NCI-H446 (cell line): ENCODE data around the gene LAMA5.

Experiments used
- DNase-seq, 2 experiments: peaks; one replicate each; lab custom pipeline; 2025; lab: John Stamatoyannopoulos, UW

LAMA5 gene

DNA sequence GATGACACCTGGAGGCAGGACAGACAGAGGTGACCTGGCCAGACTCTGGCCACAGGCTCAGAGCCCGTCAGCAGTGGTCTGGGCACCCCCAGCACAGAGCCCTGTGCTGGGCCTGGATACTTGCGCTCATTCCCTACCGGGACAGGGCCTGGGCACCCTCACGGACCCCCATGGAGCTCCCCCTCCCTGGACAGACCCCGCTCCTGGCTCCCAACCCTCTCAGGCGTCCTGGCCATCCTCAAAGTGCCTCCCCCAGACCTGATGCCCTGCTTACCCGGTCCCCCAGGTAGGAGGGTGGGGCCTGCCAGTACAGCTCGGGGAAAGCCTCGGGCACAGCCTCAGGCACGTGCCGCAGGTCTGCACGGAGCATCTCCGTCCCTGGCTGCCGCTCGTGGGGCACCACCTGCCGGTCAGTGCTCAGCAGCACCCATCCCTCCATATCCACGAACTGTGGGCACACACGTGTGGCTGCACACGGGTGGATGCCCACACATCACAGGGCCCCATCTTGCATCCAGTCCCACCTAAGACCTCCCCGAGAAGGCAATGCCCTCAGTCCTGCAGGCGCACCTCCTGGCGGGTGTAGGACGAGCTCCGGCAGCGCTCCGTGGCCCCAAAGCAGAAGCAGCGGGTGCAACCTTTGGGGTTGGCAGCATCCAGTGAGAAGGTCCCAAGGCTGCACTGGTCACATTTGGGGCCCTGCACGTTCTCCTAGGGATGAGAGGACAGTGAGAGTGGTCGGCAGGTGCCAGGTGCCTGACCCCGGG lies 40.0 kb downstream of the LAMA5 start:
- no peak for DNase-seq

GRCh38 chr20:62326559-62326958 lies 40.6 kb downstream of the LAMA5 start:
- DNase-seq: no peak

- no peak for DNase-seq
Measured at GRCh38 chr20:62325172-62325905, 41.8 kb downstream of the LAMA5 start.

DNA sequence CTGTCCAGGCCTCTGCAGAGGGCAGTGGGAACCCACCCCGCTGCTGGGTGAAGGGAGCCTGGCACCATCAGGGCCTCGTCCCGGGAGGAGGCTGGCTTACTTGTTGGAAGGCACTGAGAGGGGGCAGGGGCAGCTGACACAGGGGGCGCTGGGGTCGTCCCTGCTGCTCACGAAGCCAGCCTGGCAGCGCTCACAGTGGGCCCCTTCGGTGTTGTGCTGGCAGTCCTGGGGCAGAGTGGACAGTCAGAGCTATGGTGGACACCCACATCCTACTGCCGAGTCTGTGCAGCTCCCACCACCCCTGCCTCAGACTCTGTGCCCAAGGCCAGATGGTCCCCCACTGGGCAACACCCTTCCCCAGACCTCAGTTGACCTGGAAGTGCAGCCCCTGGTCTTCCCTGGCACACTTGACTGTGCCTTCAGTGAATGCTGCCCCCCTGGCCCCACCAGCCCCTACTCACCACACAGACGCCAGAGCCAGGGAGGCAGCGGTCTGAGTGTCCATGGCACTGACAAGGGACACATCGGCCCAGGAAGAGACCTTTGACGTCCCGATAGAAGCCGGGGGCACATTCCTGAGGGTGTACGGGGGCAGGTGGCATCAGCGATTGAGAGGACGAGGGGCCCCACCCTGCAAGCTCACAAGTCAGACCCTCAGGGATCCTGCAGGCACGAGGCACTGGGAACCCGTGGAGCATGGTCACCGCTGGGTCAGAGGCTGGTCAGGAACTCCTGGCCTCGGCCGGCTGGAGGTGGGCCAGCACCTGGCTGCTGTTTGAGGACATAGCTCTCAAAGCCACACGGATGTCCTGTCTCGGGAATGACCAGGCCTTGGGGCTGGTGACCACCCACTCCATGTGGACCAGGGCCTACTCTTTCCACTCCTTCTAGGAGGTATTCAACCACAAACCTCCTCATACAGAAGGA lies 42.9 kb downstream of the LAMA5 start:
- no peak for DNase-seq

- no peak for DNase-seq
Measured at GRCh38 chr20:62323146-62323979, 43.7 kb downstream of the LAMA5 start.

GRCh38 chr20:62322492-62323041 lies 44.5 kb downstream of the LAMA5 start:
- no peak for DNase-seq

GRCh38 chr20:62321975-62322374 lies 45.1 kb downstream of the LAMA5 start:
- DNase-seq: no peak

DNA sequence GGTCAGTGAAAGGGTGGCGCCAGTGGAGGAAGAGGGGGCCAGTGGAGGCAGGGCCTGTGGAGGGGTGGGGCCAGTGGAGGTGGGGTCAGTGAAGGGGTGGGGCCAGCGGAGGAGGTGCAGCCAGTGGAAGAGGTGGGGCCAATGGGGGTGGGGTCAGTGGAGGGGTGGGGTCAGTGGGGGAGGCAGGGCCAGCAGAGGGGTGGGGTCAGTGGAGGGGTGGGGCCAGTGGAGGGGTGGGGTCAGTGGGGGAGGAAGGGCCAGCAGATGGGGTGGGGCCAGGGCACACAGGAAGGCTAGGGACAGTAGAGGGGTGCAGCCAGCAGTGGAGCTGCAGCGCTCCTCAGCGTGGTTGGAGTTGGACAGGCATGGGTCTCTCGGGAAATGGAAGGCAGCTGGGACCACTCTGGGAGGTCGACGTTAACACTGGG lies 45.6 kb downstream of the LAMA5 start:
- no peak for DNase-seq

- no peak for DNase-seq
Measured at GRCh38 chr20:62320581-62321354, 46.3 kb downstream of the LAMA5 start.

DNA sequence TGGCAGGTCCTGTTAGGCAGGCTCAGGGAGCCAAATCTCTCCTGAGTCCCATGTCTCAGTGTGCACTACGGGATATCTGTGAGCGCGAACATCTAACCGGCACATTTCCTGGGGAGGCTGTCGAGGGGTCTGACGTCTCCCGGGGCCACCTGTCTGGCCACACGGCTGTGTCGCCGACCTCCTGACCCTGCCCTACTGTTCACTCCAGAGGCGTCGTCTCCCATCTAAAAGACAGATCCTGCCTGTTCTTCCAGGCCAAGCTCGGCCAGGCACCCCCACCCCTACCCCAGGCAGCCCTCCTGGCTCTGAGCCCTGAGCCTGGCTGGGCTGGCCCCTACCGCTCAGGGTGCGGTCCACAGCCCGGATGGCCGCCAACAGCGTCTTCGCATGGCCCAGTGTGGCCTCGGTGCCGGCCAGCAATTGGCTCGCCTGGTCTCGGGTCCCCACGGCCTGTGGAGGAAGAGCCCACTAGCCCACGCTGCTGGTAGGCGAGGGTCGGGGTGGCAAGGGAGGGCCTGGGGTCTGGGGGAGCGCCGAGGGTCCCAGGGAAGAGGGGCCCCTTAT lies 47.7 kb downstream of the LAMA5 start:
- no peak for DNase-seq

DNA sequence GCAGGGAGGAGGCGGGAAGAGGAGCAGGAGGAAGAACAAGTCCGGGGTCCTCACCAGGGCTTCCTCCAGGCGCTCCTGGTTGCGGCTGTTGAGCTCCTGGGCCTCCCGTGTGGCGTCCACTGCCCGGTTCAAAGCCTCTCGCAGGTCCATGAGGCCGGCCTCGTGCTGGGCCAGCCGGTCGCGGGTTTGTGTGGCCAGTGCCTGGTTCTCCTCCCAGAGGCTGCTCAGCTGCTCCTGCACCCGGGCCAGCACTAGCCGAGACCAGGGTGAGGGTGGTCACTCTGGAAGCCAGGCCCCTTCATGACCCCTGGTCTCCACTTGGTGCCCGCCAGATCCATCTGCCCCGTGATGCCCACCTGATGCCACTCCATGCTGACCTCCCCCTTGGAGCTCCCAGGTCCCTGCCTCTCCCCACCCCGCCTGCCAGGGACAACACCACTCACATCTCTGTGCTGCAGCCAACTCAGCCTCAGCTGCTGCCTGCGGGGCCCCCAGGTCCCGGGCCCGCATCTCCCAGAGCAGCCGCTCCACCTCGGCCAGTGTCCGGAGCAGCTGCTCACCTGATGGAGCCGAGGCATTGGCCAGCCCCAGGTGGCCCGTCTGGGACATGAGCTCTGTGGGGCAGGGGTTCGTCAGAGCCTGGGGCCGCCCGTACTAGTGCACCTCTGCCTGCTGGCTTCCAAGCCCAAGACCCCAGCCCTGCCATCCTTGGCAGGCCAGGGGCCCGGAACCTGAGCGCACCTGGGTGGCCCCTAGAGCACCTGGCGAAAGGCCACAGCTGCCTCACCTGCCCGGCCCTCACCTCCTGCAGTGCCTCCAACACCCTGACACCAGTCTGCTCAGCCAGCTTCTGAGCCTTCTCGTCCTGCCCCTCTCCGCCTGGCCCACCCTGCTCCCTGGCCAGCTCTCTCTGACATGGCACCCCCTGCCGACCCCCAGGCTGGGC lies 48.4 kb downstream of the LAMA5 start:
- DNase-seq: no peak

- no peak for DNase-seq
Measured at GRCh38 chr20:62317167-62317655, 49.9 kb downstream of the LAMA5 start.

DNA sequence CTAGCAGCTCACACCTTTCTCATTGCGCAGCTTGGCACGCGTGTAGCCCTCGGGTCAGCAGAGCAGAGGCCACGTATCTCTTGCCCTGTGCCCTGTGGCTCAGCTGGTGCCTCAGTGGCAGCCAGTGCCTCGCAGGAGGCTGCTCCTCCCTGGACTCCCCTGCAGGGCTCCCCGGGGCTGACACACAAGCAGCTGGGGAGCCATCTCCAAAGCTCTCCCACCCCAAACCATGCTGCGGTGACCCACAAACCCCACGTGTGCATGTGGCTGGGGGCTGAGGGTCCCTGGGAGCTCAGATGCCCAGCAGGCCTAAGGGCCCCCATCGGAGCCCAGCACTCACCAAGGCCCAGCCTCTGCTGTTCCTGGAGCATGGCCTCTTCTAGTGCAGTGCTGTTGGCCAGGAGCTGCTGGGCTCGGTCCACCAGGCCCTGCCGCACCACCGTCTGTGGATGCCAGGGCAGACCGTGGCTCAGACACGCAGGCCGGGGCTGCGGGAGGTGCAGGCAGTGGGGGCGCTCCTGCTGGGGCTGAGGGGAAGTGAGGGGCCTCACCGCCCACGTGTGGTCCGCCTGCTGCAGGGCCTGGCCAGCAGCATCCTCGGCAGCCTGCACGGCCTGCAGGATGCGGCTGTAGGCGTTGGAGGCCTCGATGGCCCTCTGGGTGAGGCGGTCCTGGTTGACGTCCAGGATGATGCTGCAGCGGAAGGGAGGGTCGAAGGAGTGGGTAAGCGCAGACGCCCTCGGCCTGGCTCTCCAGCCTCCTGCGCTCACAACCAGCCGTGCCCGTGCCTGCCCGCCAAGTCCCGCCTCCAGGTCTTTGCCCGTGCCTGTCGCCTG lies 50.6 kb downstream of the LAMA5 start:
- no peak for DNase-seq

DNA sequence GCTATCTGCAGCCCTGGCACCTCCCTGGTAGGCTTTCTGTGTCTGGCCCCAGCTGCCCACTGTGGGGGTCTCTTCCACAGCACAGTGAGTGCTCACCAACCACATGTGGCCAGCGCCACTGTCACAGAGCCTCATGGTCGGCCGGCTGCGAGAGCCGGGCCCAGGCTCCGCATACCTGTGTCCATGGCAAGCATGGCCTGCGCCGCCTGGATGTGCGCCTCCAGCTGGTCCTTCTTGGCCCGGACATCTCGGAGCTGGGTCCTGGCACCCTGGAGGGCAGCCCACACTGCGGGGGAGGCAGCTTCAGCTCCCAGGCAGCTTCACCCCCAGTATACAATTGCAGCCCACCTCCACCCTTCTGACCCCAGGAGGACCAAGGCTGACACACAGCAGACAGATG lies 51.3 kb downstream of the LAMA5 start:
- DNase-seq: no peak

- DNase-seq: no peak
Measured at GRCh38 chr20:62314711-62315302, 52.3 kb downstream of the LAMA5 start.

DNA sequence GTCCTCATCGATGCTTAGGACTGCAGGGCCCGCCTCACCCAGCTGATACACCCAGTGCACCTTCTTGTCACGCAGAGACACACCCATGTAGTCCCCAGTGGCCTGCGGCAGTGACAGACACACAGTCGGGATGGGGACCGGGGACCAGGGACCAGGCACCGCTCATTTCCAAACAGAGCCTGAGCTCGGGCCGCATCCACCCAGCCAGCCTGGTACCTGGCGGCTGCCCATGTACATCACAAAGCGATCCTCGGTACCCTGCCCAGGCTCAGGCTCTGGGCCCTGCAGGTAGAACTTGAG lies 52.8 kb downstream of the LAMA5 start:
- no peak for DNase-seq

DNA sequence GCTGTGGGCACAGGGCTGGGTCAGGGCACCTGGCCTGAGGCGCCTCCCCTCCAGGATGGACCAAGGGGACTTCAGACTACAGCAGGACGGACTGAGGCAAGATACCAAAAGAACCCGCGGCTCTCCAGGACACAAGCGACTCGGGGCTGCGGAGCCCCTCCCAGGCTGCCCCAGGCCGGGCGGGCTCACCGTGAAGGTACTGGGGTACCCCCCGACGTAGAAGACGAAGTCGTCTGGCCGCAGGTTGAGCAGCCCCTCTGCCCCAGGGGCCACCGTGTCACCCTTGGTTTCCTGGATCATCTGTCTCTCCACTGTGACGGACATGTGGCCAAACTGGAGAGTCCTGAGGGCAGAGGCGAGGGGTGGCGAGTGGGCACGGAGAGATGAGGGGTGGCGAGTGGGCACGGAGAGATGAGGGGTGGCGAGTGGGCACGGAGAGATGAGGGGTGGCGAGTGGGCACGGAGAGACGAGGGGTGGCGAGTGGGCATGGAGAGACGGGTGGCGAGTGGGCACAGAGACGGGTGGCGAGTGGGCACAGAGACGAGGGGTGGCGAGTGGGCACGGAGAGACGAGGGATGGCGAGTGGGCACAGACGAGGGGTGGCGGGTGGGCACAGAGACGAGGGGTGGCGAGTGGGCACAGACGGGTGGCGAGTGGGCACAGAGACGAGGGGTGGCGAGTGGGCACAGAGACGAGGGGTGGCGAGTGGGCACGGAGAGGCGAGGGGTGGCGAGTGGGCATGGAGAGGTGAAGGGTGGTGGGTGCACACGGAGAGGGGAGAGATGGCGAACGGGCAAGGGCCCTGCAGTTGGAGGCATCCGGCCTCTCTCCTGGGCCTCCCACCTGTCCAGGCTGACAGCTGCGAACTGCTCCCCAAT lies 53.4 kb downstream of the LAMA5 start:
- no peak for DNase-seq
